GM21619 (cell line): ENCODE measurements around the gene OR8D1.

Experiments
- ATAC-seq: cut with Tn5 transposase; IDR thresholded peaks from one replicate; pipeline ENCODE4 v1.9.1; 2021; ENCODE audit not compliant: unreplicated experiment

Gene OR8D1

GRCh38 chr11:124313849-124314248 lies at the start of gene OR8D1:
Gene OR8D1, minus strand, starts transcription at chr11:124313949. Its CDS starts 3,183 bp downstream, at chr11:124310766.
- ATAC-seq = no peak

GRCh38 chr11:124359566-124359965 lies 45.8 kb upstream of the OR8D1 start:
- ATAC-seq = no peak

GRCh38 chr11:124346311-124346955 lies 32.7 kb upstream of the OR8D1 start:
- ATAC-seq = no peak

- ATAC-seq = no peak
Measured at GRCh38 chr11:124344346-124344745, 30.6 kb upstream of the OR8D1 start.

DNA sequence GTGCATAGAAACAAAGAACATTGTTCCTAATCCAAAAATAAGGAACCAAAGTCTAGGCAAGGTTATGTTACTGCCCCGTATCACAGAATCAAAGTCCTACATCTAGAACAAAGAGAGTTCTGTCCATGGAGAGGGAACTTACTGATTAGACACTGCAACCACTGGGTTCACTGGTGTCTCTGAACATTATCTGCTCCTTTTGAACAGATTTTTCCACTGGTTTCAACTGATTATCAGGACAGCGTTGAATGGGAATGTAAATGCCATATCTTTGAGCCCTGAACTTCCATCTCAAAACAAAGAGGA lies 26.3 kb upstream of the OR8D1 start:
- ATAC-seq = no peak

- ATAC-seq = no peak
Measured at GRCh38 chr11:124339396-124340141, 25.8 kb upstream of the OR8D1 start.

- no peak for ATAC-seq
Measured at GRCh38 chr11:124331873-124332272, 18.1 kb upstream of the OR8D1 start.

DNA sequence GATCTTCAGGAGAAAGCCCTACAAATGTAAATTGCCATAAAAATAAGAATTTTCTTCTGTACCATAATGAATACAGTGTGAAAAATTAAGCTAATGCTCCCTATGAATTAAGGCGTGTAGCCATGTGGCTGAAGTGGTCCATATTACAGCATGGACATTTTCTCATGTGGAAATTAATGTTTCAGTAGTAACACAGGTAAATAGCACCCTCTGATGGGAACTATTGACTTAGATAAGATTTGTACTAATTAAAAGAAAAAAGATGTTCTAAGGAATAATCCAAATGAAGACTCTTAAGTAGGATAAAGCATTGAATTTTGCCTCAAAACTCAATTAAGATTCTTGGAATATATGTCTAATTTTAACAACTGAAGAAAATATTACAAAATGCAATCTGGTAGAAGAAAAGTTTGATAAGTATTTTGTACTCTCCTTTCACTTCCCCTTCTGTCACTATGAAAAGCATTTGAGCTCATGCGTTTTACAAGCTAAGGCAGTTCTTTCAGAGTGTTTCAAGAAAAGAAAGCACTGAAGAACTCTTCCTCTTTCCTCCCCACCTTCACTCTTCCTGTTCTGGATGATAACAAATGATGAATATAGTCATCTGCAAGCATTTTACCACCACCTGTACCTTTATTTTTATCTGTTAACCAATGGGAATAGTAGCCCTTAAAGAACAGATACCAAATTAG lies 16.2 kb upstream of the OR8D1 start:
- peak; percentile 83 for ATAC-seq

DNA sequence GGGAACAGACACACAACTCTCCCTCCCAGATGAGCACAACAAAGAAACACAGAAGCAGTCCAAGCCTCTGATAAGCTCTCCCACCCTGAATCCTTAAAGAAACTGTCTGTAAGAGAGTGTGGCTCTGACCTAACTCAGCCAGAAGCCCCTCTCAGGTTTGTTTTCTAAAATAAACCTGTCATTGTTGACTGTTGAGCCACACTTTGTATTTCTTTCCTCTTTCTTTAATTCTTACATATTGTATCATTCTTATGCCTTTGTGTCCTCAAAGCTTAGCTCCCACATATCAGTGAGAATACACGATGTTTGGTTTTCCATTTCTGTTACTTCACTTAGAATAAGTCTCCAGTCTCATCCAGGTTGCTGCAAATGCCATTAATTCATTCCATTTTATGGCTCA lies 14.0 kb upstream of the OR8D1 start:
- ATAC-seq = no peak

DNA sequence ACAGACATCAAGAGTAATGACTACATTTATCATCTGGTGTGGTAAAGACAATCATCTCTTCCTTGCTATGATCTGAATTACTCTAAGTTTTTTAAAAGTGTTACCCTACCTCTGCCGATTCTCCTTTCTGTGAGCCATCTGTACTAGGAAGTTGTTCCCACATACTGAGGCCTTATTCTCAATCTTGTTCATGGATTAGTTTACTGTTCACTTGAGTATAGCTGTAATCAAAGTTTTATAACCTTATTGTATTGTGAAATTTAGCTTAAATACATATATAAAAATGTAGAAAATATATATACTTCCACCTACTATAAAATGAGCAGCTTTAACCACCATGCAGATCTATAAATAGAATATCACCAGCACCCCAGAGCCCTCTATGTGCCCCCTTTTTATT lies 8.6 kb upstream of the OR8D1 start:
- ATAC-seq = no peak

- ATAC-seq = no peak
Measured at GRCh38 chr11:124320097-124320496, 6.3 kb upstream of the OR8D1 start, which contains the start of gene OR8D2. Gene OR8D2, minus strand, starts transcription at chr11:124320197. Its CDS starts 0 bp downstream, at chr11:124320197.

DNA sequence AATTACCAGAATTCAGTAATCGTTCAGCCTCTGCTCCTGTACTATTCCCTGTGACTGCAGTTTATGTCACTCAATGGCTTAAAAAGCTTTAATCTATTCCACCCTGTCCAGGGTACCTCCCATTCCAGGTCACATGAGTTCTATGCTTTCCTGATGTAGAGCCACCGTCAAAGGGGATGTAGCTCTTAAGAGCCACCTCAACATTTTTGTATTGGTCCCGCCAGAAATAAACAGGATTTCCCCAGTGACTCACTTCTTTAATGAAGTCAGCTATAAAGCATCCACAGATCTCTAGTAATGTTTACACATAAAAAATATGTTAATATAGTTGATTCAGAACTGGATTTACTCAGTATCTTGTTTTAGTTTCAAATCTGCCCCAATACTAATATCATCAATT lies 1.3 kb upstream of the OR8D1 start:
- no peak for ATAC-seq

GRCh38 chr11:124313131-124313530 lies 618 bp downstream of the OR8D1 start:
- ATAC-seq = no peak

- no peak for ATAC-seq
Measured at GRCh38 chr11:124311670-124312069, 2.1 kb downstream of the OR8D1 start.

DNA sequence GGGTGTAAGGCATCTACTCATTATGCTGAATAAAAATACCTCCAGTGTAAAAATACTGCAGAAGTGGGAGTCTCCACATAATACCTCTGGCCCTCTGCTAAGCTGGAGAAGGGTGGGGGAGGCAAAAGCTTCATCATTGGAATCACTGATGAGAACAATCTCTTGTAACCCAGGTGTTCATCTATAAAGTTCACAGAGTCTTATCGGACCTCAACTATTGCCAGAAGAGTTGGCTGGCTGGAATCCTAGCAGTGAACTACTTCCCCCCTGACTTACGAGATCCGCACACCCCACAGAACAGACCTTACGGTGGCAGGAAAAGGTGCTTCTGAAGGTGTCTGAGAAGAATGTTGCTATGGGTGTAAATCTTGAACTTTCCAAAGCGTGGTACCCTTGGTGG lies 2.5 kb downstream of the OR8D1 start:
- no peak for ATAC-seq

GRCh38 chr11:124310721-124311120 lies 3.0 kb downstream of the OR8D1 start:
- ATAC-seq = no peak

GRCh38 chr11:124307093-124307492 lies 6.7 kb downstream of the OR8D1 start:
- no peak for ATAC-seq

GRCh38 chr11:124302347-124303125 lies 11.2 kb downstream of the OR8D1 start:
- no peak for ATAC-seq

- no peak for ATAC-seq
Measured at GRCh38 chr11:124301548-124301947, 12.2 kb downstream of the OR8D1 start.

DNA sequence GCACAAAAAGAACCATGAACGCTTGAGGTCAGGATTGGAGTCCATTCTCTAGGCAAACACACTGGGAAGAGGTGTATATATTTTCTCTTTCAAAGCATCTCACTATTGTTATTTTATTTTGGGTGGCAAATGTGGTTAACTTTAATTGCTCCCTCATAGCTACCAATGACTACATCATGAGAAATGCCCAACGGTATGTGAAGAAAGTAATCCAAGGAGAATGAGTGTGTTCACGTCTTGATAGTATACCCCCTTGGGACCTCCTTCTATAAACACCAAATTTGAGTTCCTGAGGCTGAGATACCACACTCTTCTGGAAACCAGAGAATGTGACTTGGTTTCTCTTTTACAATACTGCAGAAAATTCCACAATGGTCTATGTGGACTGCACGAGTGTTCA lies 15.8 kb downstream of the OR8D1 start:
- no peak for ATAC-seq

DNA sequence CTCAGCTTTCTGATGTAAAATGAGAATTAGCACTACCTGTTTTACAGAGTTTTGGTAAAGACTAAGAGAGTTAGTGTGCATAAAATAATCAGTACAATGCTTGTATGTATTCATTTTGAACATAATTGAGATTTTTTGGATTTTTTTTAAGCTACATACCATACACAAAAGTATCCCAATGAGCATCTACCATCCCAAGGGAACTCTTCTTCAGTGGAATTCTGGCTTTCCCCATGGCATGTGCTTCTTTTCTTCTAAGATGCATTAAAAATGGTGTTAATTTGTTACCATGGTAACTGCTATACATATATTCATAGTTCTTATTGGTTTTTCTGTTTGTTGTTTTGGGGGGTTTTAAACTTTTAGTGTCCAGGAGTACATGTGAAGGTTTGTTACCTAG lies 17.7 kb downstream of the OR8D1 start:
- no peak for ATAC-seq
